ENCODE data around the gene CMTM7. TPM values are rescaled to one million over a fixed set of nuclear protein-coding genes. Genes with fewer than 3 reads are reported as not detected.

CMTM7 gene
- total and polyA plus RNA-seq, 2 of the 13 experiments (the other 11 are each of a cell fraction or from before 2014, with no cell fraction given) = 20.9 to 21.4 TPM

DNA sequence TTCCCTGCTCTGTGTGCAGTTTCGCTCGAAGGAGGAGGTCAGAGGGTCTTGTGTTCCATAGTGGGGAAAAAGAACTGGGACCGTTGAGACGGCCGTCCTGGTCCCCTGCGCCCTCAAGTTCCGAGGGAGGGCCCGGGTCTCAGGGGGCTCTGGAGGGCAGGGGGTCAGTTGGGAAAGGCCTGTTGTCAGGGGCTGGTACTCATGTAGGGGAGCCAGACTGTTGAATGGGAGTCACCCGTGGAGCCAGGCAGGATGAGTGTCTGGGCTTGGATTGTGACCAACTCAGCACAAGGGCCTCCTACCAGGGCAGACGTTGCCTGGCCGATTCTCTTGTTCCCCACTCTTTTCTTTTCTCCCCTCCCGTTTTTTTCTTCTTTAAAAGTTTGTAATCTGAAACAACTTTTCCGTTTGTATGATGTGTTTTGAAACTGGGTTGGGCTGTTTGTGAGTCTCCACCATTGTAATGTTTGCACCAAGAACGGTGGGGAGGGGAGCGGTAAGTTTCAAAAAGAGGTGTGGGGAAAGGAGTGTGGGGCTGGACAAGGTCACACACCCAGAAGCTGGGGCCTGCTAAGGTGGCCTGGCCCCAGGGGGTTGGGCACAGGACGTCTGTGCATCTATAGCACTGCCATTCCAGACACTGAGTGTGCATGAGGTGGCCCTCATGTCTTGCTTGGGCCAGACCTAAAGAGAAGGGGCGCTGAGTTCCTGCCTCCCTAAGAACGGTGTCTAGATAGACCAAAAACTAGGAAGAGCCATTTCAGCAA is 1.1 kb downstream of the CMTM7 start (continued):
- TF ChIP-seq, protein P1, sequence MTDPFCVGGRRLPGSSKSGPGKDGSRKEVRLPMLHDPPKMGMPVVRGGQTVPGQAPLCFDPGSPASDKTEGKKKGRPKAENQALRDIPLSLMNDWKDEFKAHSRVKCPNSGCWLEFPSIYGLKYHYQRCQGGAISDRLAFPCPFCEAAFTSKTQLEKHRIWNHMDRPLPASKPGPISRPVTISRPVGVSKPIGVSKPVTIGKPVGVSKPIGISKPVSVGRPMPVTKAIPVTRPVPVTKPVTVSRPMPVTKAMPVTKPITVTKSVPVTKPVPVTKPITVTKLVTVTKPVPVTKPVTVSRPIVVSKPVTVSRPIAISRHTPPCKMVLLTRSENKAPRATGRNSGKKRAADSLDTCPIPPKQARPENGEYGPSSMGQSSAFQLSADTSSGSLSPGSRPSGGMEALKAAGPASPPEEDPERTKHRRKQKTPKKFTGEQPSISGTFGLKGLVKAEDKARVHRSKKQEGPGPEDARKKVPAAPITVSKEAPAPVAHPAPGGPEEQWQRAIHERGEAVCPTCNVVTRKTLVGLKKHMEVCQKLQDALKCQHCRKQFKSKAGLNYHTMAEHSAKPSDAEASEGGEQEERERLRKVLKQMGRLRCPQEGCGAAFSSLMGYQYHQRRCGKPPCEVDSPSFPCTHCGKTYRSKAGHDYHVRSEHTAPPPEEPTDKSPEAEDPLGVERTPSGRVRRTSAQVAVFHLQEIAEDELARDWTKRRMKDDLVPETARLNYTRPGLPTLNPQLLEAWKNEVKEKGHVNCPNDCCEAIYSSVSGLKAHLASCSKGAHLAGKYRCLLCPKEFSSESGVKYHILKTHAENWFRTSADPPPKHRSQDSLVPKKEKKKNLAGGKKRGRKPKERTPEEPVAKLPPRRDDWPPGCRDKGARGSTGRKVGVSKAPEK (CRISPR knock-in tag; IDR thresholded peaks at IDR 0.05; ENCODE audit: borderline replicate concordance) = no peak
- TF ChIP-seq NCOA5 (CRISPR knock-in tag; IDR thresholded peaks at IDR 0.05) = no peak
- TF ChIP-seq ZNF780A (CRISPR knock-in tag; IDR thresholded peaks at IDR 0.05) = no peak
- TF ChIP-seq, protein P2, sequence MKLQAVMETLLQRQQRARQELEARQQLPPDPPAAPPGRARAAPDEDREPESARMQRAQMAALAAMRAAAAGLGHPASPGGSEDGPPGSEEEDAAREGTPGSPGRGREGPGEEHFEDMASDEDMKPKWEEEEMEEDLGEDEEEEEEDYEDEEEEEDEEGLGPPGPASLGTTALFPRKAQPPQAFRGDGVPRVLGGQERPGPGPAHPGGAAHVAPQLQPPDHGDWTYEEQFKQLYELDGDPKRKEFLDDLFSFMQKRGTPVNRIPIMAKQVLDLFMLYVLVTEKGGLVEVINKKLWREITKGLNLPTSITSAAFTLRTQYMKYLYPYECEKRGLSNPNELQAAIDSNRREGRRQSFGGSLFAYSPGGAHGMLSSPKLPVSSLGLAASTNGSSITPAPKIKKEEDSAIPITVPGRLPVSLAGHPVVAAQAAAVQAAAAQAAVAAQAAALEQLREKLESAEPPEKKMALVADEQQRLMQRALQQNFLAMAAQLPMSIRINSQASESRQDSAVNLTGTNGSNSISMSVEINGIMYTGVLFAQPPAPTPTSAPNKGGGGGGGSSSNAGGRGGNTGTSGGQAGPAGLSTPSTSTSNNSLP (IDR thresholded peaks at IDR 0.05; ENCODE audit: low read depth, low read length) = no peak
- 0 out of 2 replicates have a peak, but pooled peaks have one; percentile 11 for TF ChIP-seq SNAI1 (CRISPR knock-in tag; IDR thresholded peaks at IDR 0.05; ENCODE audit: borderline replicate concordance)
- TF ChIP-seq U2AF1 (optimal IDR thresholded peaks at IDR 0.05; ENCODE audit: low read depth, low read length) = peak; percentile 66
- TF ChIP-seq LCORL (IDR thresholded peaks at IDR 0.05) = no peak
- no peak for TF ChIP-seq LCORL (CRISPR knock-in tag; IDR thresholded peaks at IDR 0.05)
- TF ChIP-seq, protein P3, sequence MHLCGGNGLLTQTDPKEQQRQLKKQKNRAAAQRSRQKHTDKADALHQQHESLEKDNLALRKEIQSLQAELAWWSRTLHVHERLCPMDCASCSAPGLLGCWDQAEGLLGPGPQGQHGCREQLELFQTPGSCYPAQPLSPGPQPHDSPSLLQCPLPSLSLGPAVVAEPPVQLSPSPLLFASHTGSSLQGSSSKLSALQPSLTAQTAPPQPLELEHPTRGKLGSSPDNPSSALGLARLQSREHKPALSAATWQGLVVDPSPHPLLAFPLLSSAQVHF (CRISPR knock-in tag; IDR thresholded peaks at IDR 0.05) = no peak
- TF ChIP-seq MIER3 (CRISPR knock-in tag; IDR thresholded peaks at IDR 0.05; ENCODE audit: borderline replicate concordance) = no peak
- TF ChIP-seq, protein P4, sequence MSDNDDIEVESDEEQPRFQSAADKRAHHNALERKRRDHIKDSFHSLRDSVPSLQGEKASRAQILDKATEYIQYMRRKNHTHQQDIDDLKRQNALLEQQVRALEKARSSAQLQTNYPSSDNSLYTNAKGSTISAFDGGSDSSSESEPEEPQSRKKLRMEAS (IDR thresholded peaks at IDR 0.05) = no peak
- no peak; the same call in 1 of the 2 replicates for TF ChIP-seq MED1 (CRISPR knock-in tag; IDR thresholded peaks at IDR 0.05)
- TF ChIP-seq, protein P5, sequence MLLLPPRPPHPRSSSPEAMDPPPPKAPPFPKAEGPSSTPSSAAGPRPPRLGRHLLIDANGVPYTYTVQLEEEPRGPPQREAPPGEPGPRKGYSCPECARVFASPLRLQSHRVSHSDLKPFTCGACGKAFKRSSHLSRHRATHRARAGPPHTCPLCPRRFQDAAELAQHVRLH (CRISPR knock-in tag; IDR thresholded peaks at IDR 0.05; ENCODE audit: borderline replicate concordance, low read depth) = 0 out of 2 replicates have a peak, but pooled peaks have one; percentile 4
- TF ChIP-seq, protein P6, sequence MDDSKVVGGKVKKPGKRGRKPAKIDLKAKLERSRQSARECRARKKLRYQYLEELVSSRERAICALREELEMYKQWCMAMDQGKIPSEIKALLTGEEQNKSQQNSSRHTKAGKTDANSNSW (CRISPR knock-in tag; IDR thresholded peaks at IDR 0.05; ENCODE audit: borderline replicate concordance) = no peak
- no peak for TF ChIP-seq MBNL3 (CRISPR knock-in tag; conservative IDR thresholded peaks at IDR 0.05)
- TF ChIP-seq FOXA1 (IDR thresholded peaks at IDR 0.05) = no peak
- TF ChIP-seq FOXA1 (CRISPR knock-in tag; IDR thresholded peaks at IDR 0.05) = no peak
- TF ChIP-seq, protein P7, sequence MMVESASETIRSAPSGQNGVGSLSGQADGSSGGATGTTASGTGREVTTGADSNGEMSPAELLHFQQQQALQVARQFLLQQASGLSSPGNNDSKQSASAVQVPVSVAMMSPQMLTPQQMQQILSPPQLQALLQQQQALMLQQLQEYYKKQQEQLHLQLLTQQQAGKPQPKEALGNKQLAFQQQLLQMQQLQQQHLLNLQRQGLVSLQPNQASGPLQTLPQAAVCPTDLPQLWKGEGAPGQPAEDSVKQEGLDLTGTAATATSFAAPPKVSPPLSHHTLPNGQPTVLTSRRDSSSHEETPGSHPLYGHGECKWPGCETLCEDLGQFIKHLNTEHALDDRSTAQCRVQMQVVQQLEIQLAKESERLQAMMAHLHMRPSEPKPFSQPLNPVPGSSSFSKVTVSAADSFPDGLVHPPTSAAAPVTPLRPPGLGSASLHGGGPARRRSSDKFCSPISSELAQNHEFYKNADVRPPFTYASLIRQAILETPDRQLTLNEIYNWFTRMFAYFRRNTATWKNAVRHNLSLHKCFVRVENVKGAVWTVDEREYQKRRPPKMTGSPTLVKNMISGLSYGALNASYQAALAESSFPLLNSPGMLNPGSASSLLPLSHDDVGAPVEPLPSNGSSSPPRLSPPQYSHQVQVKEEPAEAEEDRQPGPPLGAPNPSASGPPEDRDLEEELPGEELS (CRISPR knock-in tag; IDR thresholded peaks at IDR 0.05) = 0 out of 2 replicates have a peak, but pooled peaks have one; percentile 24
- no peak; the same call in 1 of the 2 replicates for TF ChIP-seq ZNF747 (CRISPR knock-in tag; IDR thresholded peaks at IDR 0.05; ENCODE audit: borderline replicate concordance)
- no peak for TF ChIP-seq SNRNP70 (IDR thresholded peaks at IDR 0.05; ENCODE audit: low read depth, low read length)
